ENCODE data around the gene VAC14.

DNA sequence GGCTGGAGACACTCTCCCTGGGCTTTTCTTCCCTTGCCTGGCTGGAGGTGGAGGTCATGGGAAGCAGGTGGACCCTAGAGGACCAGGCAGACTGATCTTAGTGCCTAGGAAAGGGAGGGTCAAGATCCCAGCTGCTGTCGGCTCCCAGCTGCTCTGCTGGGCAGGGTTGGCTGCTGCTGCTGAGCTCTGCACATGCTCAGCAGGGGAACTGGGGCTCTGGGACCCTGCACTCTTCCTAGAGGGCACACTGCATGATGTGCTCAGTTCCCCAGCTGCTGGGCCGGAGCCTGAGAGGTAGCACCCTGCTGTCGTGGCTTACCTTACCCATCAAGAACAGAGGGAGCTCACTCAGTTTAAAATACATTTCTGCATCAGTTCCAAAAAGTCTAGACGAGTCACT is 34.3 kb downstream of the VAC14 start:
- TF ChIP-seq CTCF (conservative IDR thresholded peaks at IDR 0.05; ENCODE audit: low read depth in 2 of 2) (no peak), POLR2AphosphoS5 (IDR thresholded peaks at IDR 0.05; ENCODE audit: low read depth) (no peak), EZH2phosphoT487 (IDR thresholded peaks at IDR 0.05; ENCODE audit: unreplicated experiment) (no peak), JUNB (IDR thresholded peaks at IDR 0.05; ENCODE audit: unreplicated experiment) (no peak), ETS1 (IDR thresholded peaks at IDR 0.05) (no peak), NANOG (IDR thresholded peaks at IDR 0.05; ENCODE audit: borderline replicate concordance) (no peak), CREB1 (CRISPR knock-in tag; IDR thresholded peaks at IDR 0.05; ENCODE audit: low read depth) (no peak), STAT1 (IDR thresholded peaks at IDR 0.05; ENCODE audit: unreplicated experiment) (no peak), EZH2 (IDR thresholded peaks at IDR 0.05; ENCODE audit: low read depth, unreplicated experiment) (no peak)
- TF ChIP-seq, protein P1, sequence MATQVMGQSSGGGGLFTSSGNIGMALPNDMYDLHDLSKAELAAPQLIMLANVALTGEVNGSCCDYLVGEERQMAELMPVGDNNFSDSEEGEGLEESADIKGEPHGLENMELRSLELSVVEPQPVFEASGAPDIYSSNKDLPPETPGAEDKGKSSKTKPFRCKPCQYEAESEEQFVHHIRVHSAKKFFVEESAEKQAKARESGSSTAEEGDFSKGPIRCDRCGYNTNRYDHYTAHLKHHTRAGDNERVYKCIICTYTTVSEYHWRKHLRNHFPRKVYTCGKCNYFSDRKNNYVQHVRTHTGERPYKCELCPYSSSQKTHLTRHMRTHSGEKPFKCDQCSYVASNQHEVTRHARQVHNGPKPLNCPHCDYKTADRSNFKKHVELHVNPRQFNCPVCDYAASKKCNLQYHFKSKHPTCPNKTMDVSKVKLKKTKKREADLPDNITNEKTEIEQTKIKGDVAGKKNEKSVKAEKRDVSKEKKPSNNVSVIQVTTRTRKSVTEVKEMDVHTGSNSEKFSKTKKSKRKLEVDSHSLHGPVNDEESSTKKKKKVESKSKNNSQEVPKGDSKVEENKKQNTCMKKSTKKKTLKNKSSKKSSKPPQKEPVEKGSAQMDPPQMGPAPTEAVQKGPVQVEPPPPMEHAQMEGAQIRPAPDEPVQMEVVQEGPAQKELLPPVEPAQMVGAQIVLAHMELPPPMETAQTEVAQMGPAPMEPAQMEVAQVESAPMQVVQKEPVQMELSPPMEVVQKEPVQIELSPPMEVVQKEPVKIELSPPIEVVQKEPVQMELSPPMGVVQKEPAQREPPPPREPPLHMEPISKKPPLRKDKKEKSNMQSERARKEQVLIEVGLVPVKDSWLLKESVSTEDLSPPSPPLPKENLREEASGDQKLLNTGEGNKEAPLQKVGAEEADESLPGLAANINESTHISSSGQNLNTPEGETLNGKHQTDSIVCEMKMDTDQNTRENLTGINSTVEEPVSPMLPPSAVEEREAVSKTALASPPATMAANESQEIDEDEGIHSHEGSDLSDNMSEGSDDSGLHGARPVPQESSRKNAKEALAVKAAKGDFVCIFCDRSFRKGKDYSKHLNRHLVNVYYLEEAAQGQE (IDR thresholded peaks at IDR 0.05; ENCODE audit: unreplicated experiment) = no peak

All from GM23338 (cell line).